H1 (cell line): ENCODE results near the gene KLHL41. TPM values are rescaled to one million over a fixed set of nuclear protein-coding genes. Genes with fewer than 3 reads are reported as not detected.

Experiments used
- ATF2 ChIP-seq: IDR thresholded peaks from 2 replicates; pipeline ENCODE4 v1.6.1; 2012; ENCODE audit warnings: low read length, inconsistent platforms
- CEBPB ChIP-seq: IDR thresholded peaks from 2 replicates; pipeline ENCODE4 v1.6.1; 2012; ENCODE audit warnings: low read depth, low read length
- polyA plus RNA-seq, 7 experiments: library from polyadenylated mRNA; depleted of rRNA in 3 of 7; stranded (reverse) in 5 of 7; unstranded in 2 of 7; fragments of >200 nt in 5 of 7; fragments of 200-250 nt in 2 of 7; gene quantifications; 1 replicate in 5 of 7; 2 replicates in 1 of 7; 4 replicates in 1 of 7; pipeline versions ENCODE4 v1.2.1 to v1.2.3, GENCODE V29; 2011 to 2013; ENCODE audit warnings: missing spikeins in 2 of 7, mixed read lengths in 2 of 7
- total RNA-seq: library from RNA; stranded (reverse); fragmentation: NEBNext Ultra II Directional; extraction: Animal tissue kit (Norgen Biotek cat#: 25700); gene quantifications from 2 replicates; pipeline ENCODE4 v1.2.1, GENCODE V29; 2021
- TF ChIP-seq, protein P1 (sequence below): IDR thresholded peaks from 2 replicates; pipeline ENCODE4 v1.6.1; 2012; ENCODE audit warnings: inconsistent platforms

KLHL41 gene
- total and polyA plus RNA-seq, 2 of the 8 experiments (the other 6 are each of a cell fraction or from before 2014, with no cell fraction given): not detected

GRCh38 chr2:169546756-169547155, 37.3 kb downstream of the KLHL41 start (continued):
- TF ChIP-seq, protein P1, sequence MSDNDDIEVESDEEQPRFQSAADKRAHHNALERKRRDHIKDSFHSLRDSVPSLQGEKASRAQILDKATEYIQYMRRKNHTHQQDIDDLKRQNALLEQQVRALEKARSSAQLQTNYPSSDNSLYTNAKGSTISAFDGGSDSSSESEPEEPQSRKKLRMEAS: no peak
- TF ChIP-seq CEBPB (no peak), ATF2 (no peak)
- TF ChIP-seq, all 59 proteins: peak for 0
